IMR-90 (cell line): ENCODE results near the gene COPA. TPM values are rescaled to one million over a fixed set of nuclear protein-coding genes. Genes with fewer than 3 reads are reported as not detected.

Source experiments
- ATAC-seq: fragments of 200-7000 bp; cut with Tn5 transposase; 2 replicates; pipeline ENCODE4 v1.9.1; 2020; ENCODE audit warnings: low read depth, mild to moderate bottlenecking, moderate library complexity
- BruUV-seq: library from RNA; stranded (reverse); fragments of 400-500 nt; replicated peaks from 2 replicates; lab custom pipeline; 2021; lab: Mats Ljungman, UMichigan
- CTCF ChIA-PET: fragments of 300-600 bp; formaldehyde crosslinking; extraction: SDS; loops from one replicate; lab custom pipeline; 2021; ENCODE audit warnings: antibody characterized with exemption; lab: Yijun Ruan, JAX
- POLR2A ChIA-PET: fragments of 300-600 bp; sonication (Branson Sonifier 250); formaldehyde crosslinking; loops from one replicate; lab custom pipeline; 2022; ENCODE audit warnings: antibody characterized with exemption; ENCODE audit not compliant: unreplicated experiment; lab: Charles Lee
- DNase-seq: peaks from one replicate; pipeline ENCODE4 v3.0.0; 2013
- H2AFZ ChIP-seq: replicated peaks from 2 replicates; pipeline ENCODE3; 2013; ENCODE audit warnings: low read length, mild to moderate bottlenecking; ENCODE audit not compliant: poor library complexity
- H2AK5ac ChIP-seq: 2 replicates; pipeline ENCODE4 v1.6.1; 2013; ENCODE audit warnings: low read depth, low read length, inconsistent platforms
- H2AK9ac ChIP-seq: replicated peaks from 2 replicates; pipeline ENCODE3; 2013; ENCODE audit warnings: mild to moderate bottlenecking, low read depth, low read length, moderate library complexity; ENCODE audit not compliant: poor library complexity
- H2BK120ac ChIP-seq: 2 replicates; pipeline ENCODE4 v1.6.1; 2013; ENCODE audit warnings: low read depth, low read length, inconsistent platforms
- H2BK15ac ChIP-seq: 3 replicates; pipeline ENCODE4 v1.6.1; 2013; ENCODE audit warnings: low read depth, low read length, inconsistent platforms
- H2BK20ac ChIP-seq: 2 replicates; pipeline ENCODE4 v1.6.1; 2013; ENCODE audit warnings: low read depth, mild to moderate bottlenecking, inconsistent platforms, low read length, moderate library complexity
- H2BK5ac ChIP-seq: 2 replicates; pipeline ENCODE4 v1.6.1; 2013; ENCODE audit warnings: mild to moderate bottlenecking, low read depth, low read length, inconsistent platforms; ENCODE audit not compliant: poor library complexity, severe bottlenecking
- H3K14ac ChIP-seq: replicated peaks from 2 replicates; pipeline ENCODE4 v1.6.1; 2013; ENCODE audit warnings: low read depth, low read length, inconsistent platforms
- H3K18ac ChIP-seq: 2 replicates; pipeline ENCODE4 v1.6.1; 2013; ENCODE audit warnings: low read depth, low read length, control low read depth
- H3K23ac ChIP-seq: 2 replicates; pipeline ENCODE4 v1.6.1; 2013; ENCODE audit warnings: low read depth, low read length, inconsistent platforms
- H3K27ac ChIP-seq: 2 replicates; pipeline ENCODE4 v1.5.1; 2013; ENCODE audit warnings: mild to moderate bottlenecking, control low read depth, low read length; ENCODE audit not compliant: insufficient read depth
- H3K27me3 ChIP-seq: 2 replicates; pipeline ENCODE4 v1.6.1; 2013; ENCODE audit warnings: low read length; ENCODE audit not compliant: control insufficient read depth, insufficient read depth
- H3K36me3 ChIP-seq: 2 replicates; pipeline ENCODE4 v1.6.1; 2013; ENCODE audit warnings: low read length, mixed read lengths; ENCODE audit not compliant: control insufficient read depth, insufficient read depth
- H3K4ac ChIP-seq: 2 replicates; pipeline ENCODE4 v1.6.1; 2013; ENCODE audit warnings: low read depth, low read length, inconsistent platforms
- H3K4me1 ChIP-seq: 2 replicates; pipeline ENCODE4 v1.6.1; 2013; ENCODE audit warnings: low read length, mixed read lengths; ENCODE audit not compliant: control insufficient read depth, insufficient read depth
- H3K4me2 ChIP-seq: 2 replicates; pipeline ENCODE4 v1.6.1; 2013; ENCODE audit warnings: low read depth, mild to moderate bottlenecking, control low read depth, low read length, moderate library complexity
- H3K4me3 ChIP-seq: 2 replicates; pipeline ENCODE4 v1.5.1; 2013; ENCODE audit warnings: low read depth, mild to moderate bottlenecking, control low read depth, low read length, moderate library complexity; ENCODE audit not compliant: insufficient read depth
- H3K56ac ChIP-seq: 2 replicates; pipeline ENCODE4 v1.6.1; 2013; ENCODE audit warnings: low read length, inconsistent platforms; ENCODE audit not compliant: insufficient read depth; ENCODE audit errors: extremely low read depth
- H3K79me1 ChIP-seq, 2 experiments: 2 replicates each; pipeline ENCODE4 v1.6.1; 2013; ENCODE audit warnings: low read length in 2 of 2, inconsistent platforms in 1 of 2, low read depth in 1 of 2
- H3K9ac ChIP-seq: 2 replicates; pipeline ENCODE4 v1.6.1; 2013; ENCODE audit warnings: low read depth, low read length, control low read depth
- H3K9me1 ChIP-seq: 2 replicates; pipeline ENCODE4 v1.6.1; 2013; ENCODE audit warnings: low read length, inconsistent platforms; ENCODE audit not compliant: insufficient read depth
- H3K9me3 ChIP-seq: 2 replicates; pipeline ENCODE4 v1.6.1; 2013; ENCODE audit warnings: low read length; ENCODE audit not compliant: control insufficient read depth, insufficient read depth
- H4K20me1 ChIP-seq: 2 replicates; pipeline ENCODE4 v1.6.1; 2013; ENCODE audit warnings: low read length, inconsistent platforms; ENCODE audit not compliant: insufficient read depth
- H4K5ac ChIP-seq: 2 replicates; pipeline ENCODE4 v1.6.1; 2013; ENCODE audit warnings: mild to moderate bottlenecking, low read depth, low read length, control low read depth
- H4K8ac ChIP-seq, 2 experiments: 2 replicates each; pipeline ENCODE4 v1.6.1; 2013; ENCODE audit warnings: low read depth in 2 of 2, low read length in 2 of 2, control low read depth in 1 of 2, inconsistent platforms in 1 of 2
- H4K91ac ChIP-seq: 2 replicates; pipeline ENCODE4 v1.6.1; 2013; ENCODE audit warnings: low read depth, low read length, inconsistent platforms; ENCODE audit not compliant: insufficient read depth
- MAFK ChIP-seq: IDR thresholded peaks from 2 replicates; pipeline ENCODE4 v1.6.1; 2012; ENCODE audit warnings: low read depth, low read length, improper control_type of control experiment
- POLR2A ChIP-seq: IDR thresholded peaks from 2 replicates; pipeline ENCODE4 v1.6.1; 2012; ENCODE audit warnings: mild to moderate bottlenecking, low read depth, low read length
- WGBS, 2 experiments: methylation state at CpG; one replicate each; pipeline versions ENCODE4 v1.1.5 to v1.1.7; 2013; ENCODE audit warnings: missing lambda C conversion rate in 2 of 2; ENCODE audit not compliant: insufficient read length in 1 of 2; ENCODE audit errors: extremely low coverage in 2 of 2; 5-methylcytosine and 5-hydroxymethylcytosine counted together
- dilution Hi-C: fragments of 300-500 bp; cut with HindIII; formaldehyde crosslinking; loops from one replicate; pipeline ENCODE4 v1.14.3; 2018; ENCODE audit warnings: low sequenced_read_pairs; ENCODE audit not compliant: unreplicated experiment
- in situ Hi-C: fragments of 300-500 bp; cut with MboI; formaldehyde crosslinking; loops from 3 replicates; pipeline ENCODE4 v1.14.3; 2019; ENCODE audit warnings: low sequenced_read_pairs, inconsistent platforms, mixed read lengths
- intact Hi-C: fragments of 100-400 bp; cut with micrococcal nuclease; formaldehyde crosslinking; loops from 2 replicates; pipeline ENCODE4 v1.10.0; 2022
- polyA plus RNA-seq, 3 experiments: library from polyadenylated mRNA; depleted of rRNA; stranded (reverse); fragments of >200 nt; gene quantifications; 2 replicates each; pipeline ENCODE4 v1.2.3, GENCODE V29; 2012; ENCODE audit warnings: low replicate concordance in 1 of 3
- total RNA-seq: library from RNA; depleted of rRNA; stranded (reverse); fragments of >200 nt; gene quantifications from 2 replicates; pipeline ENCODE4 v1.2.3, GENCODE V29; 2012

The COPA gene
- total and polyA plus RNA-seq, 2 of the 4 experiments (the other 2 are of a cell fraction): 204 to 436 TPM

DNA sequence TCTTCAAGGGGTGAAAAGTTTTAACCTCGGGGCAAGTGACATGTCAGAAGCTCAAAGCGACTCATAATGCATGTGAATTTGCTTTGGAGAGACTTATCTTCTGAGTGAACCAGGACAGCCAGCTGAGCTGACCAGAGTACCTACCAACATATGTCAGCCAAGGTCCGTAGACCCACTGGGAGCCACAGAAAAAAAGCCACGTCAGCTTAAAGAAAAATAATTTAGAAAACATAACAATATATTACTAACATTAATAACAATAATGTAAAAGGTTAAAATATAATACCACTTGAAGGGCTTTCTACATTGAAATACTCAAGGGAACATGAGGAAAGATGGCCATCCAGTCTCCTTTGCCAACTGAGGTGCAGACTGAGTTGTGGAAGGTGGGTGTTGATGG is 65.1 kb downstream of the COPA start:
- Histone ChIP-seq H2BK120ac (no peak overlapping the region), H2AK5ac (no peak overlapping the region), H3K23ac (no peak overlapping the region), H2AK9ac (no peak overlapping the region), H2BK5ac (no peak overlapping the region), H3K79me1 (peaks cover 3 to 10% of the 10 kb centered on the region in 2 experiments; a peak in 3 of 4 replicates), H4K20me1 (no peaks in the 10 kb centered on the region), H2AFZ (no peak overlapping the region), H3K9me1 (no peaks in the 10 kb centered on the region; the same call in none of the 2 replicates), H2BK15ac (no peak overlapping the region), H3K14ac (no peak overlapping the region), H3K9ac (no peak overlapping the region), H3K4ac (no peak overlapping the region), H2BK20ac (no peak overlapping the region), H3K4me3 (no peak overlapping the region), H4K8ac (no peak overlapping the region), H4K5ac (no peak overlapping the region), H3K18ac (no peak overlapping the region), H3K4me2 (no peak overlapping the region), H3K36me3 (peaks cover 31% of the 10 kb centered on the region), H3K27ac (no peak overlapping the region), H3K56ac (no peak overlapping the region), H3K9me3 (no peaks in the 10 kb centered on the region), H4K91ac (no peak overlapping the region), H3K4me1 (no peaks in the 10 kb centered on the region), H3K27me3 (no peaks in the 10 kb centered on the region)
- DNase-seq (no peak), ATAC-seq (no peak)
- ChIA-PET POLR2A (no interaction called here), CTCF (interaction anchor here (1.1 kb wide), 1 partner anchor 13 kb away, joined by 3 read pairs; no protein-coding TSS in a partner anchor)
- in situ Hi-C loops (no loop called here), dilution Hi-C loops (no loop called here), intact Hi-C loops (no loop called here)
- no TSS peak for BruUV-seq
- WGBS, 2 experiments: no CpG with 5 or more reads among the region's 4 CpGs
- TF ChIP-seq POLR2A (no peak), MAFK (0 out of 2 replicates have a peak, but pooled peaks have one; percentile 11)
